GM18508 (cell line): ENCODE measurements around the gene BRD1.
"Not testable (repeated sequence)": the region's sequence is repeated elsewhere in the genome, so short reads cannot be mapped to it uniquely, and the experiment has no call there.

Experiments used
- ATAC-seq: cut with Tn5 transposase; IDR thresholded peaks from one replicate; pipeline ENCODE4 v1.9.1; 2021; ENCODE audit warnings: moderate number of reproducible peaks; ENCODE audit not compliant: insufficient read depth, unreplicated experiment

Gene BRD1

DNA sequence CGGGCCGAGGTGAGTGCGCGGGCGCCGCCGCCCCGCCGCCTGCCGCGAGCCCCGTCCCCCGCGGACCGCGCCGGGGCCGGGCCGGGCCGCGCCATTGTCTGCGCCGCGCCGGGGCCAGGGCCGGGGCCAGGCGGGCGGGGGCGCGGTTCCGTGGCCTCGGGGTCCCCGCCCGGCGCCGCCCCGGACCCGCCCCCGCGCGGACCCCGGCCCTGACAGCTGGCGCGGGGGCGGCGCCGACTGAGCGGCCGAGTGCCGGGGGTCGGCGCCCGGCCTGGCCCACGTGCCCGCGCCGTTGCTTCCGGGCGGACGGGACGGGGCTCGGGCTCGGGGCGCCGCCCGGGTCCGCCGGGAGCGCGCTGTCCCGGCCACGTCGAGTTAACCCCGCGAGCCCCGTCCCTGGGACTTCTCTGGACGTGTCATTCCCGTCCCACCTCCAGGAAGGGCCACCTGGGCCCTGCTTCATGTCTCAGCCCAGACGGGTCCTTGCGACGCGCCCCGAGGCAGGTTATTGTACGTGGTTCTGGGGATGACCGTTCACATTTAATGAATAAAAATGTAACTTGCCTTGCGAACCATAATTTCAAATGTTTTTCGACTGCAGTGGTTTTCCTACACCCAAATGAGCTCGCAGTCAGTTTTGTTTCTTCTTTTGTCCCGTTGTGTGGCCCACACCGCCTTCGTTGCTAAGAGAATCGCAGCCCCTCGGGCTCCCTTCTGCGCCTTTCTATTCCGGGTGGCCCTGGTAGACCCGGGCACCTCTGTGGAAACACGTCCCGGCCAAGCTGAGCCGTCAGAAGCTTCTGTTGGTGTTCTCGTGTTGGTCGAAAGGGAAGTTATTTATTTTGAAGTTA is 26.5 kb upstream of the BRD1 start:
- peak; percentile 4 for ATAC-seq

DNA sequence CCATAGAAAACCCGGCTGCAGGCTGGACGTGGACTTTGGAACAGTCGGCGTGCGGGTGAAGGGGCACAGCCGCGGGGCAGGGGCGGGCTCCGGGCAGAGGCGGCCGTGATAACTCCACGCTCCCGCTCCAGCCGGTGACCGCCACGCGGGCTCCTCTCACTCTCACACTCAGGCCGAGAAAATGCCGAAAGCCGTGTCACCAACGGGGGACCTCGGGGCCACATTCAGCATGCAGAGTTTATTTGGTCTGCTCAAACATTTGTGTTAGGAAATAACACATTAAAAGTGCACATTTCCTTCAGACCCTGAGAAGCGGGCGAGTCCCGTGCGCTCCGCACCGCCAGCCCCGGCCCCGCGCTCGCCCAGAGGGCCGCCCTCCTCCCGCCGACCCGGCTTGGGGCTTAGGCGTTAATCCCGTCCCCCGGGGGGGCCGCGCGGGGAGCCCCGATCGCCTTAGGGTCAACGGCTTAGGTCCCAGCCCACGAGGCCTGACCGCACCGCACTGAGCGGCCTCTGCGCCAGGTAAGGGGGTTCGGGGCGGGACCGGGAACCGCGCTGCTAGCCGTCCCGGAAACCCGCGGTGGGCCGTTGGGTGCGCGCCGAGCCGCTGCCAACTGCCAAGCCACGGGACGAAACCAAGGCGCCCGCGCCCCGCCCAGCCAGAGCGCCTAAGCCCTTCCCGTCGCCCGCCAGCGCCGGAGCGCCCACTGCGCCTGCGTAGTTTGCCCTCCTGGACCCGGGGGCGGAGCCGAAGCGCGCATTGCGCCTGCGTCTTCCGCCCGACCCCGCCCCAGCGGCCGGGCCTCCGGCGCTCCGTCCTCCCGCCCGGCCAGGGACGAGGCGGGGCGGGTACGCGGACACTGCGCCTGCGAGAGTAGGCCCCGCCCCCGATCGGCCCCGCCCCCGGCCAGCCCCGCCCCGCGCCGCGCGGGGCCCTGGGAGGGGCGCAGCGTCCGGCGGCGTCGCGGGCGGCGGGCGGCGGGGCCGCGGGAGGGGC is 25.5 kb upstream of the BRD1 start, which contains the start of gene ZBED4:
Gene ZBED4, plus strand, starts transcription at position 947 of the 997 bp plus-strand sequence. CDS start 29,819 bp downstream, outside the sequence.
- peak; percentile 47 for ATAC-seq

DNA sequence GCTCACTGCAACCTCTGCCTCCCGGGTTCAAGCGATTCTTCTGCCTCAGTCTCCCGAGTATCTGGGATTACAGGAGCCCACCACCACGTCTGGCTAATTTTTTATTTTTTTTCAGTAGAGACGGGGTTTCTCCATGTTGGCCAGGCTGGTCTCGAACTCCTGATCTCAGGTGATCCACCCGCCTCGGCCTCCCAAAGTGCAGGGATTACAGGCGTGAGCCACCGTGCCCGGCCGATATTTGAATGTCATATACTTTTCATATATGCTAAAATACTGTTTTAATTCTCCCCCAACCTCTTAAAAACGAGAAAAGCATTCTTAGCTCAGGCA is 24.9 kb upstream of the BRD1 start:
- ATAC-seq = not testable (repeated sequence)

DNA sequence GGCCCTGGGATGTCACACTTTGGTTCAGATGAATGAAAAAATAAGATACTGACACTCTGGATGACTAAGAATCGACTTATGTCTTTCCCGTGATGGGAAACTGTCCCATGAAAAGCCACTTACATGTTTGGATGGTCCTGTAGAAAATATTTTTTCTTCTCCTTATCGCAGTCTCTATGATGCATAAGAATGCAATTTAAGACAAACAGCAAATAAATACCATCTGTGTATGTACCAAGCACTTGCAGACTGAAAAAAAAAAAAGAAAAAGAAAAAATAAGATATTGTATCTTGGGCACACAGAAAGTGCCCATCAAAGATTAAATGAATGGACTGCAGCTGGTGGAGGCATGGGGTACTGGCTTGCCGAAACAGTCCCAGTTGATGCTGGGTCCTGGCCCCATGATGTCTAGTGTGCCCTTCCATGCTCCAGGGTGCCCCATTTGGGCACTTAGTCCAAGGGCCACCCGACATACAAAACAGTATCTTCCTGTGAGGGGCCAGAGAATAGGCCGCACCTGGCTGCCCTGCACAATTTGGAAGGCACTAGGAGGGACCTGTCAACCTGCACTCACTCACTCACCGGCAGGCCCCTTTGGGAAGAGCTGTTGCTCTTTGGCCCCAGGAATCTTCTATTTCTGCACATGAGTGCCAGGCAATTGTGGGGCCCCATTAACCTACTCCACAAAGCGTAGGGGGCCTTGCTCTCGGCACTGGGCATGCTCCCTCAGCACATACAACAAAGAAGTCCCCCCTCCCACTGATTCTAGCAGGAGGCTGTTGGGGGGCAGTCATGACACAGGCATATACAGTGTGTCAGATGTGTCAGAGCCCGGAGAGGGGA is 23.5 kb upstream of the BRD1 start:
- no peak for ATAC-seq

DNA sequence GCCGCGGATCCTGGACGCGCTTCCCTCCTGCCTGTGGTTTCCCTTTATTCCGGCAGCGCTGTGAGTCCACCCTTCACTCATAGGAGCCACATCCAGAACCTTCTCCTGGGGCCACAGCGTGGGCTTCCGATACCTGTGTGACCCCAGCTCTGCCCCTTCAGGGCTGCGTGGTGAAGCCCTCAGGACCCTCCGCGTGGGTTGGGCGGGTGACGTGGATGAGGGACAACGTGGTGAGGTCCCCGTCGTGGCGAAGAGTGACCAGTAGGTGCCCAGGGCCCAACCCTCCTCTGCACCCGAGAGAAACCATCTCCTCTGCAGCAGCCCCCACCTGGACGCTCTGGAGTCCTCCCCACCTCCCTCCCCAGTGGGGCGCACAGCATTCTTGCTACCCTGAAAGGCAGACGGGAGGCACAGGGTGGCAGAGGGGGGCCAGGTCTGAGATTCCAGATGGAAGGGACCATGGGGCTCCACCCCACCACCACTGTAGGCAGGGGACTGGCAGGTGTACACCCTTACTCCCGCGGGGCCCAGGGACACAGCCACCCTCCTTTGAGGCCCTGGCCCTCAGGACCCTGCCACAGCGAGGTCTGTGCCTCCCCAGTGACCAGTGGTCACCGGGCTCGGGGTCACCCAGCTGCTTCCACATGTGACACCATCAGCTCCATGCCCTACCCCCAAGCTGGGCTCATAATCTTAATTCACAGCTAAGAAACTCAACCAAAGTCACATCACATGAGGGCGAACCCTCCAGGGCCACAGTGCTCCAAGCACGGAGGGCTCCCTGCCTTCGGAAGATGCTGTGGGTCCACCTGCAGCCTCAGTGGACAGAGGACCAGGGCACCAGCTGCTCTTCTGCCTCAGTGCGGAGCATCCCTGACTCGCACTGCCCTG is 22.6 kb upstream of the BRD1 start:
- no peak for ATAC-seq

DNA sequence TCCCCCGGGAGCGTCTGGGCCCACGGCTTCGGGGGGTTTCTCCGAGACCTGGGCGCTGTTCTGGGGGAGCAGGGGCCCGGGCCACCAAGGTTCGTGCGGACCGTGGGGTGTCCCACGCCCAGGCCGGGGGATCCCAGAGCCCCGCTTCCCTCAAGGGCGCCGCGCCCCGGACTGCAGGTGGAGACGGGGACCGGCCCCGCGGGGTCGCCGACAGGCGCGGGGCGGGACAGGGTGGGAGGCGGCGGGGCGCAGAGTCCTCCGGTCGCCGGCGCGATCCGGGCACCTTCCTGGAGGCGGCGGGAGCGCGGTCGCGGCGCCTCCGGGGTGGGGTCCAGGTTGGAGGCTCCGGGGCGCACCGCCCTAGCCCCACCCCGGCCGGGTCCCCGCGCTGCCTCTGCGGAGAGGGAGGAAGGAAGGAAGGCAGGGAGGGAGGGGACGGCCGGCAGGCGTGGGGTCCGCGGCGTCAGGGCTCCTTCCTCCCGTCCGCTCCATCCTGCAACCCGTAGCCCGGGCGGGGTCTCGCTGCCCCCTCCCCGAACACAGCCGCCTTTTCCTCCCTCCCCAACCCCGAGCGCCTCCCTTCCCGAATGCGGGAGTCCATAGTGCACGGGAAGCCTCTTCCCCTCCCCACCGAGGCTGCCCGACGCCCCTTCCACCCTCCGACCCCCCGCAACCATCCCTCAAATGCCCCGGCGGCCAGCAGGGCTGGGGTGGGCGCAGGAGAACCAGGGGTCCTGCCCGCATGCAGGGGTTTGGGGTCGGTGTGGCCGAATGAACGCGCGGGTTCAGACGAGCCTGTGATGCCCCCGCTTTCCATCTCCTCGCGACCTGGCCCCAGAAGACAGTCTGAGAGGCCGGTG is 21.7 kb upstream of the BRD1 start:
- no peak for ATAC-seq

DNA sequence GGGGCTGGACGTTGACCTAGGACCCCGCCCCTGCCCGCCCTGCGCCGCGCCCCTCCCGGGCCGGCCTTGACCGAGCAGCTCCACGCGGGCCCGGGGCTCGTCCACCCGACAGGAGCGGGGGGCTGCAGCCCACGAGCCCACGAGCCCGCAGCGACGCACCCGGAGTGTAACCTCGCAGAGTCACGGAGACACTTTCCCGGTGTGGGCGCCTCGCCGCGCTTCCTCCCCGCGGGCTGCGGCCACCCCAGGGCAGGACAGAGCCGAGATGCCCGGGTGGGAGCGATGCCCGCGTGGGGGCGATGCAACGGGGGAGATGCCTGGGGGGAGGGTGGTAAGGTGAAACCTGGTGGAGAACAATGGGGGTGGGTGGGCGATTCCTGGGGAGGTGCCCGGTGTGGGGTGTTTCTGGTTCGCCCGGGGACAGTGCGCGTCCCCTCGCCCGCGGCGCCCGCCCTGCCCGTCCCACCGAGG is 21.1 kb upstream of the BRD1 start:
- ATAC-seq = no peak

DNA sequence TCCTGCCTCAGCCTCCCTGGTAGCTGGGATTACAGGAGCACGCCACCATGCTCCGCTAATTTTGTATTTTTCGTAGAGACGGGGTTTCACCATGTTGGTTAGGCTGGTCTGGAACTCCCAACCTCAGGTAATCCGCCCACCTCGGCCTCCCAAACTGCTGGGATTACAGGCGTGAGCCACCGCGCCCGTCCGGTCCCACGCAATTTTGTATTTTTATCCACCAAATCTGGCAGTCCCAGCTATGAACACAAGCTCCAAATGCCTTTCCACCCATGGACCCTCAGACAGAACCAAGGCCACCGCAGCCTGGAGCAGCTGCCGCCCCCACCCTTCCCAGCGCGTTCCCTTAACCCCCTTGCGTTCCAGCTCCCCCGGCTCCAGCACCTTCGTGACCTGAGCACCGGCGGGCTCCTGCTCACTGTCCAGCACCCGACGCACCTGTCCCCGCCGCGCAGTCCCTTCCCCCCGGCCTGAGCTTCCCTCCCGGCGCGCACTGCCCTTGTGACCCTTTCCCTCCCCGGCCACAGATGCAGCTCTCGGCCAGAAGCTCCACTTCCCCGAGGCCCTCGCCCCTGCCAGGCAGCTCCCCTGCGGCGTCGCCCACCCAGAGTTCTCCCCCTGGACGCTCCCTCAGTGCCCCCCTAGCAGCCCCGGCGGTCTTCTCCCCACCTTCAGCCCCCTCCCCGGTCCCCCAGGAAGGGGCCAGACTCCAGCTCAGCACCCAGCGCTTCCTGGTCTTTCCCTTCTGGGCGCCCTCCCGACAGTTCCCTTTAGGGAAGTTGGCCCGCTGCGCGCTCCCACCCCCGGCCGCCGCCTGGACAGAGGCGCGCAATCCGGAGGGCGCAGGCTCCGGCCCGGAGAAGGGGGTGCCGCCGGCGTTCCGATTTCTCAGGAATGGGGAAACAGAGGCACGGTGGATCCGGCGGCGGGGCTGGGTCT is 20.3 kb upstream of the BRD1 start:
- ATAC-seq = no peak

DNA sequence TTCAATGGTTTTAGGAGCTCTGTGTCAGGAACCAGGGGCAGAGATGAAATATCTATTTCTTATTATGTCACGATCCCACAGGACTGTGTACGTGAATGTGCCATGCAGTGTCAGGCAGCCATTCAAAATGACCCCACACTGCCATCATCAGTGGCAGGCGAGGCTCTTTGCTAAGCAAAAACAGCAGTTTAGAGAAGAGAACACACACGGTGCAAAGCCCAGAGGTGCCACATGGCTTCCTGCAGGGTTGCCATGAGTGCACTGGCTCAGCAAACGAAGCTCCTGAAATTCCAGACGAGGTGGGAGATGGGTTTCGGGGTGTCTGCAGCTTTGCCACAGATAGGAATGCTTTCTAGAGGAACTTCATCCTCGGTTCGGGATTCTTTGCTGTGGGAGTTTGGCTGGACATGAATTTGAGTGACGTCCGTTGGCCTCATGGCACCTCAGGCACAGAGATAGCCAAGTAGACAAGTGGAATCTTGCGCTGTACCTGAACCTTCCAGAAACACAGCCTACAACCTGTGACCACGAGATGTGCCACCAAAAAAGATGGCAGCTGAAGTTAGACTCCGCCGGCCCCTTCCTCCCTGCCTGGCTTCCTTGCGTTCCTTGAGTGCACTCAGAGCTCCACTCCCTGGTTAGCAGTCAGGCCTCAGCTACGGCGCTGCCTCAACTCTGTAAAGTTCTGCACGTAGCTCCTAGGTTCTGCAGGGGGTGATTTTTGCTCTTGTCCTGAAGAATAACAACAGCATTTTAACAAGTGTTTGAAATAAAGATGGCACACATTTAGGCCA is 18.2 kb upstream of the BRD1 start:
- ATAC-seq = no peak

DNA sequence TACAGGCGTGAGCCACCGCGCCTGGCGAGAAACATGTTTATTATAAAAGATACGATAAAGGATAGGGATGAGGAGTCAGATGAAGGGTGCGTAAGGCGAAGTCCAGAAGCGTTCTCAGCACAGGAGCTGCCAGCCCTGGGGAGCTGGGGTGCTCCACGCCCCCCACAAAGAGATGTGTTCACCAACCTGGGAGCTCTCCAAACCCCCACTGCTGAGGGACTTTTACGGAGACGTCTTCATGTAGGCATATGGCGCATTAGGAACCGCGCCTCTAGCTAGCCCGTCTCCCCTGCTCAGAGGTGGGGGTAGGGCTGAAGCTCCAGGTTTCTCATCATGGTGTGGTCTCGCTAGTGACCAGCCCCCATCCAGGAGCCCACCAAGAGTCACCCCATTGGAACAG is 17.6 kb upstream of the BRD1 start:
- ATAC-seq = no peak

DNA sequence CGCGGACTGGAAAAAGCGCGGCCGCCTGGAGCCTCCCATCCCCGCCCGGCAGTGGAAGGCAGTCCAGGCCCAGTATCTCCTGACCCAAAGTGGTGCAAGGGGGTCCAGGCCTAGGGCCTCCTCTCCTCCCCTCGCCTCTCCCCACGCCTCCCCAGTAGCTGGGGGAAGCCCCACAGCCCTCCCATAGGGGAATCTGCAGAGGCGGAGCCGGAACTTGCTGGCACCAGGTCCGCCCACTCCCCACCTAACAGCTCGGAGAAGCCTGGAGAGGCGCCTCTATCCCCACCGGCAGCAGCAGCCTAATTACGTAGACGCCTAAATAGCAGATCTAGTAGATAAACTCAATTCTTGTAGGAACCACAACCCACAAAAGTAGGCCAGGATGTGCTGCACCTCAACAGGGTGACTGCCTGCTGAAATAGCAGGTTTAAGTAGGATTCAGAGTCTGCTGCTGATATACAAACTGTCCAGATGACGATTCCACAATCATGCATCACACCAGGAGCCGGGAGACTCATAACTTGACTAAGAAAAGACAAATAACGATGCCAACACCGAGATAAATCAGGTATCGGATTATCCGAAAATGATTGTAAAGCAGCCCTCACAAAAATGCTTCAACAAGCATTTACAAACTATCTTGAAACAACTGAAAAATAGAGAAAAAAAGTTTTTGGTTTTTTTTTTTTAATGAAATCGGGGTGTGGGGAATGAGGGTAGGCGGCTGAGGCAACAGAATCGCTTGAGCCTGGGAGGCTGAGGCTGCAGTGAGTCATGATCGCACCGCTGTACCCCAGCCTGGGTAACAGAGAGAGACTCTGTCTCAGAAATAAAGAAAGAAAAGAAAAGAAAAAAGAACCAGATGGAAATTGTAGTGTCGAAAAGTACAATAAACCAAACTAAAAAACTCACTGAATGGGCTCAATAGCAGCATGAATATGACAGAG is 11.4 kb upstream of the BRD1 start:
- ATAC-seq = no peak

DNA sequence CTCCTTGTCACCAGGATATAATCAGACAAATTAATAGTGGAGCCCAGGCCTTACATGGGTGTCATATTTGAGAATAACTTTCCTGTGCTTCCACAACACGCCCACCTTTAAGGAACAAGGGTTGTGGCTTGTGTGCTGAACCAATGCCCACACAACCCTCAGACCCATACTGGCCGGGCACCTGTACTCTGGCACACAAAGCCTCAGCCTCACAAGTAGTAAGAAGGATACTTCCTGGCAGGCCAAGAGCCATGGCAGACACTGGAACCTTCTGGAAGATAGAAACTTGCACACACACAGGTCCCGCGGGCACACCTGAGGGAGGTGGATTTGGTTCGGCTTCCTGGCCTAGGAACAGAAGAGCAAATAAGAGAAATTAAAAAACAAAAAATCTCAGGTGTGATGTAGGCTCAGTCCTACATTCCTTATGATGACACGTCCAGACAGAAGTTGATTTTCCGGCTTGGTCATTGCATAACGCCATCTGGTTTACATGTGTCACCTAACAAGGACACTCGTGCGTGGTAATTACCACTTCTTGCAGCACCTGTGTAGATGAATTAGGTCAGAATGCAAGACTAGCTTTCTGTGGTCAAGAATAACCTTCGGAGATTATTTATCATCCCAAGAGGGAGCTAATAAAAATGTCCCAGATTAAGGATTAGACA is 5.8 kb upstream of the BRD1 start:
- no peak for ATAC-seq

DNA sequence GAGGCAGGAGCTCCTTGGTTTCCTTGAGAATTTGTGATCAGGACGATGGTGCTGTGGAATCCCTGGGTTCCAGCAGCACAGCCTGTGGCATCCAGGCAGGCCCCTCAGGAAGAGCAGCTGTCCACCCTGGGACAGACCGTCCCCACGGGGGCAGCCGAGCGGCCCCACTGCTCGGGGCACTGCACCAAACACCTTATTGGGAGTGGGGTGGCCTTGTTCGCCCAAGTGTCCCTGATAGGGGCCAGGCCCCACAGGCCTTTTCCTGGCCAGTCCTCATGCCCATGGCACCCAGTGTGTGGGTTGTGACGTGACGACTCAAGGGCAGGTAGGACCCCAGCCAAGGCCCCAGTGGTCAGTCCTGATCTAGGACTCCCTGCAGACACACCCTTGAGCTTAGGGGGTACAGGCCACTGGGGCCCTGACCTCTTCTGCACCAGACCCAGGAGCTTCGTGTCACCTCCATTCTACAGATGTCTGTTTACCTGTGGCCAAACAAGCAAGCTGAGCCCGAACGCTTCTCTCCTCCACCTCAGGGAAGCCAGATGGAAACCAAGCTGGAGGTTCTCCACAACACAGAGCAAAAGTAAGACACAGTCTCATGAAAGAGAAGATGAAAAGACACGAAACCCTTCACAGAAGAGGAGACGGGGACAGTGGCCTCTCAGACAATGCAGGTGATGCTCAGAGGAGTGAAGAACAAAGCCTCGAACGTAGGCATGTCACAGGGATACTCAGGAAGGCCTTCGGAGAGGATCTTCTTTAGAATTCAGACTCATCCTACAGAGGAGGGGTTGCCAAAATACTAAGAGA is 1.6 kb upstream of the BRD1 start:
- ATAC-seq = no peak

DNA sequence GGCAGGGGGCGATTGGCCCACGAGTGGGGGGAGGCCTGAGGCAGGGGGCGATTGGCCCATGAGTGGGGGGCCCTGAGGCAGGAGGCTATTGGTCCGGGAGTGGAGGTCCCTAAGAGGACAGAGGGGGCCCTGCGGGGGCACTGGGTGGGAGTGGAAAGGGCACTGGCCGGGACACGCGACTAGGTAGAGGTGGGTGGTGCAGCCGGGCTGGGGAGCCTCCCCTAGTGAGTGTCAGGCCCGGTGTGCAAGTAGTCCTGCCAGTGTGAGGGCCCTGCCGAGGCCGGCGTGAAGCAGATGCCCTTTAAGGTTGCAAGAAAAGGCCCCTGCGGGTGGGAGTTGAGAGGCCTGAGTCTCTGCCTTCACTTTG is 909 bp upstream of the BRD1 start:
- no peak for ATAC-seq
